CD4-positive, alpha-beta T cell treated with Interleukin-17A for 1 hour (primary cell): ENCODE data around the gene KCNAB2.
A peak's percentile ranks its signal among the peaks of the same experiment; 100 is the strongest.
"Not testable (repeated sequence)": the region's sequence is repeated elsewhere in the genome, so short reads cannot be mapped to it uniquely, and the experiment has no call there.

Experiments
- DNase-seq: peaks from one replicate; pipeline ENCODE4 v3.0.0-alpha.2; 2020

Gene KCNAB2

GRCh38 chr1:6011161-6011945 is 34.3 kb upstream of the KCNAB2 start:
- no peak for DNase-seq

GRCh38 chr1:6011946-6012258 is 33.8 kb upstream of the KCNAB2 start:
- no peak for DNase-seq

- peak; percentile 39 for DNase-seq
Observed at GRCh38 chr1:6012529-6013318, 33.0 kb upstream of the KCNAB2 start.

GRCh38 chr1:6013491-6013890 is 32.2 kb upstream of the KCNAB2 start:
- DNase-seq, result no peak

- DNase-seq, result no peak
Observed at GRCh38 chr1:6014130-6014999, 31.3 kb upstream of the KCNAB2 start.

- DNase-seq, result no peak
Observed at GRCh38 chr1:6016191-6016865, 29.4 kb upstream of the KCNAB2 start.

GRCh38 chr1:6017654-6018053 is 28.0 kb upstream of the KCNAB2 start:
- DNase-seq, result not testable (repeated sequence)

GRCh38 chr1:6019166-6019845 is 26.4 kb upstream of the KCNAB2 start:
- DNase-seq, result no peak

- DNase-seq, result no peak
Observed at GRCh38 chr1:6022193-6022592, 23.5 kb upstream of the KCNAB2 start.

GRCh38 chr1:6023346-6023745 is 22.3 kb upstream of the KCNAB2 start:
- no peak for DNase-seq

GRCh38 chr1:6024376-6024775 is 21.3 kb upstream of the KCNAB2 start:
- DNase-seq, result no peak

- no peak for DNase-seq
Observed at GRCh38 chr1:6025269-6026094, 20.2 kb upstream of the KCNAB2 start.

- peak; percentile 91 for DNase-seq
Observed at GRCh38 chr1:6026095-6026809, 19.4 kb upstream of the KCNAB2 start.

GRCh38 chr1:6027591-6027990 is 18.1 kb upstream of the KCNAB2 start:
- no peak for DNase-seq

- DNase-seq, result peak; percentile 73
Observed at GRCh38 chr1:6028042-6028850, 17.4 kb upstream of the KCNAB2 start.

- DNase-seq, result no peak
Observed at GRCh38 chr1:6029351-6029750, 16.3 kb upstream of the KCNAB2 start.

GRCh38 chr1:6030132-6030531 is 15.6 kb upstream of the KCNAB2 start:
- no peak for DNase-seq

GRCh38 chr1:6030547-6031261 is 15.0 kb upstream of the KCNAB2 start:
- no peak for DNase-seq

GRCh38 chr1:6033124-6033523 is 12.6 kb upstream of the KCNAB2 start:
- DNase-seq, result no peak
